LNCaP clone FGC (cell line): Measurements from ENCODE around the gene L3MBTL3.

Experiments
- DNase-seq: peaks from one replicate; pipeline ENCODE4 v3.0.0-alpha.2; 2011; ENCODE audit warnings: low read depth
- H3K4me3 ChIP-seq: 2 replicates; pipeline ENCODE4 v1.5.1; 2011; ENCODE audit warnings: mild to moderate bottlenecking, low read depth, low read length, control low read depth
- CTCF ChIP-seq: IDR thresholded peaks from 2 replicates; pipeline ENCODE4 v1.5.1; 2012; ENCODE audit warnings: mild to moderate bottlenecking; ENCODE audit not compliant: control insufficient read depth, insufficient read depth; ENCODE audit errors: extremely low read depth

Gene L3MBTL3

GRCh38 chr6:130027948-130028347 lies 9.6 kb downstream of the L3MBTL3 start:
- no peak overlapping the region for H3K4me3 ChIP-seq
- TF ChIP-seq CTCF, result no peak
- DNase-seq, result no peak

- H3K4me3 ChIP-seq, result no peak overlapping the region
Observed at GRCh38 chr6:130029163-130029562, 10.8 kb downstream of the L3MBTL3 start.

GRCh38 chr6:130032758-130033340 lies 14.5 kb downstream of the L3MBTL3 start:
- H3K4me3 ChIP-seq, result no peak overlapping the region
- no peak for TF ChIP-seq CTCF
- DNase-seq, result no peak

More at GRCh38 chr6:130029163-130029562, 10.8 kb downstream of the L3MBTL3 start:
- DNase-seq, result no peak
- no peak for TF ChIP-seq CTCF

- H3K4me3 ChIP-seq, result no peak overlapping the region
- TF ChIP-seq CTCF, result no peak
- DNase-seq, result no peak
Observed at GRCh38 chr6:130033949-130034348, 15.6 kb downstream of the L3MBTL3 start.

GRCh38 chr6:130034378-130035146 lies 16.2 kb downstream of the L3MBTL3 start:
- H3K4me3 ChIP-seq, result no peak overlapping the region
- TF ChIP-seq CTCF, result no peak
- DNase-seq, result no peak

GRCh38 chr6:130035211-130035610 lies 16.8 kb downstream of the L3MBTL3 start:
- DNase-seq, result no peak
- no peak overlapping the region for H3K4me3 ChIP-seq
- TF ChIP-seq CTCF, result no peak

GRCh38 chr6:130037207-130037811 lies 18.9 kb downstream of the L3MBTL3 start:
- peak; percentile 42 for TF ChIP-seq CTCF
- DNase-seq, result no peak
- no peak overlapping the region for H3K4me3 ChIP-seq
